ENCODE measurements around the gene SPSB4.

The SPSB4 gene

DNA sequence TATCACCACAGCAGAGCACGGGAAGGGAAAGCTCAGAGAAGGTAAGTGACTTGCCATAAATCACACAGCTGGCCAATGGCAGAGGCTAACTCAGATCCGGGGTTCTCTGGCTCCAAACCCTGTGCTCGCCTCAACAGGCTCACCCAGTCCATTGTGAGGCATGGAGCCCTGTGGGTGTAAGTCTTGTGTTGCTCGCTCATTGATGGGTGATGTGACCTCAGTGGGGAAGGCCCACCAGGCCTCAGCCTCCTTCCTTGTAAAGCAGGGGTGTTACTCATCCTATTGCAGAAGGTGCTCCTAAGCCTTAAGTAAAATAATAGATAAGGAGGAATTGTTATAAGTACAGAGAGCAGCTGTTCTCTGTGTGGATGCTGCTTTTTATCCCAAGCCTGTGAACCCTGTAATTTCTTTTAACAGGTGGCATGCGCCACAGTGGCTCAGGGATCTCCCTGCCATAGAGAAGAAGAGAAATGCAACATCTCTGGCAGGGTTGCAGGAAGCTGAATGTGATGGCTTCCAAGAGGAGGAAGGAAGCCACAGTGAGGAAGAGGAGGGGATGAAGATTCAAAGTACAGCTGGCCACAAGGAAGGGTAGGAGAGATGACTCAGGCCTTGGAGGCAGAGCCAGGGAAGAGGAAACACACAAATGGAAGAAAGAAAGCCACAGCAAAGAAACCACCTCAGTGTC is 30.9 kb upstream of the SPSB4 start:
- Histone ChIP-seq H3K4me3 (ENCODE audit: insufficient read depth, low read depth, low read length) (no peak overlapping the region), H3K9me3 (ENCODE audit: control insufficient read depth, low read length) (no peaks in the 10 kb centered on the region), H3K4me1 (ENCODE audit: control insufficient read depth, insufficient read depth, low read length) (no peaks in the 10 kb centered on the region), H3K36me3 (ENCODE audit: control insufficient read depth, insufficient read depth, low read length) (no peaks in the 10 kb centered on the region), H3K27ac (ENCODE audit: insufficient read depth, low read depth, low read length, poor library complexity, severe bottlenecking) (no peak overlapping the region), H3K27me3 (ENCODE audit: control insufficient read depth, insufficient read depth, low read length, poor library complexity, severe bottlenecking) (no peaks in the 10 kb centered on the region)
- 95 to 96% methylated on average over 5 of the region's 5 CpGs for WGBS, 2 experiments

DNA sequence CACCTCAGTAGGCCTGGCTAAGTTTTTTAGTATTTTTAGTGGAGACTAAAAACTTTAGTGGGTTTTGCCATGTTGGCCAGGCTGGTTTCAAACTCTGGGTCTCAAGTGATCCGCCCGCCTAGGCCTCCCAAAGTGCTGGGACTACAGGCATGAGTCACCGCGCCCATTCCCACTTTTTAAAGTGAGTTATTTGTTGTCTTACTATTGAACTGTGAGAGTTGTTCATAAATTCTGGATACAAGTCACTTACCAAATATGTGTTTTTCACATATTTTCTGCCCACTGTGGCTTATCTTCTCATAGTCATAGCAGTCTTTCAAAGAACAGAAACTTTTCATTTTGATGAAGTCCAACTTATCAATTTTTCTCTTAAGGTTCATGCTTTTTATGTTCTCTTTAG is 29.9 kb upstream of the SPSB4 start:
- H3K4me3 ChIP-seq (ENCODE audit: insufficient read depth, low read depth, low read length) = no peak overlapping the region
- H3K36me3 ChIP-seq (ENCODE audit: control insufficient read depth, insufficient read depth, low read length) = no peaks in the 10 kb centered on the region
- no peaks in the 10 kb centered on the region for H3K4me1 ChIP-seq (ENCODE audit: control insufficient read depth, insufficient read depth, low read length)
- 91 to 96% methylated on average over 4 of the region's 4 CpGs for WGBS, 2 experiments
- no peaks in the 10 kb centered on the region for H3K9me3 ChIP-seq (ENCODE audit: control insufficient read depth, low read length)
- no peak overlapping the region for H3K27ac ChIP-seq (ENCODE audit: insufficient read depth, low read depth, low read length, poor library complexity, severe bottlenecking)
- H3K27me3 ChIP-seq (ENCODE audit: control insufficient read depth, insufficient read depth, low read length, poor library complexity, severe bottlenecking) = no peaks in the 10 kb centered on the region

DNA sequence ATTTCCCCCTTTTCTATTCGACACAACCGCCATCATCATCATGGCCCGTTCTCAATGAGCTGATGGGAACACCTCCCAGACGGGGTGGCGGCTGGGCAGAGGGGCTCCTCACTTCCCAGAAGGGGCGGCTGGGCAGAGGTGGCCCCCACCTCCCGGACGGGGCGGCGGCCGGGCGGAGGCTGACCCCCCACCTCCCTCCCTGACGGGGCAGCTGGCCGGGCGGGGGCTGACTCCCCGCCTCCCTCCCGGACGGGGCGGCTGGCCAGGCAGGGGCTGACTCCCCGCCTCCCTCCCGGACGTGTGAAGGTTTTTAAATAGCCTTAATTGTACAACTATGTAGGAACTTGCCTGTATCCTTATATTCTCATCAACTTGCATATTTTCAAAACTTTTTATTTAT is 20.9 kb upstream of the SPSB4 start:
- H3K4me1 ChIP-seq (ENCODE audit: control insufficient read depth, insufficient read depth, low read length) = no peaks in the 10 kb centered on the region
- WGBS, 2 experiments = 96 to 97% methylated on average over 16 to 20 of the region's 22 CpGs

DNA sequence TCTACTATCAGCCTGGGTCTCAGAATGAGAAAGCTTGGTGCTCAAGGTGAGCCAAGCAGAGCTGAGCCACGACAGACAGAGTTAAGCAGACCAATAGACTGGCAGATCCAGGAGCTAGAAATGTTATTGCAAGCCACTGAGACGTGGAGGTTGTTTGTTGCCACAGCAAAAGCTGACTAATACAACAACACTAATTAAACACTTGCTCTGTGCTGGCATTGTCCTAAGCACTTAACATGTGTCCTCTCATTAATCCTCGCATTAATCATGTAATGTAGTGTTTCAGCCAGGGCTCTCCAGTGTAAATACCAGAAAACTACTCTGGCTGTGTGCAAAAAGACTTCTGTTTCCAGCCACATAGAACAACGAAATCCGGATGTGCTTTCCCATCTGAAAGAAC is 11.6 kb upstream of the SPSB4 start:
- Histone ChIP-seq H3K4me1 (ENCODE audit: control insufficient read depth, insufficient read depth, low read length) (no peaks in the 10 kb centered on the region), H3K27me3 (ENCODE audit: control insufficient read depth, insufficient read depth, low read length, poor library complexity, severe bottlenecking) (no peaks in the 10 kb centered on the region), H3K9me3 (ENCODE audit: control insufficient read depth, low read length) (no peaks in the 10 kb centered on the region), H3K36me3 (ENCODE audit: control insufficient read depth, insufficient read depth, low read length) (no peaks in the 10 kb centered on the region), H3K27ac (ENCODE audit: insufficient read depth, low read depth, low read length, poor library complexity, severe bottlenecking) (no peak overlapping the region), H3K4me3 (ENCODE audit: insufficient read depth, low read depth, low read length) (no peak overlapping the region)
- WGBS, 2 experiments = 85 to 88% methylated on average over 5 of the region's 5 CpGs

More for the DNA sequence above, 20.9 kb upstream of the SPSB4 start:
- Histone ChIP-seq H3K27me3 (ENCODE audit: control insufficient read depth, insufficient read depth, low read length, poor library complexity, severe bottlenecking) (no peaks in the 10 kb centered on the region), H3K27ac (ENCODE audit: insufficient read depth, low read depth, low read length, poor library complexity, severe bottlenecking) (no peak overlapping the region), H3K9me3 (ENCODE audit: control insufficient read depth, low read length) (no peaks in the 10 kb centered on the region), H3K4me3 (ENCODE audit: insufficient read depth, low read depth, low read length) (no peak overlapping the region), H3K36me3 (ENCODE audit: control insufficient read depth, insufficient read depth, low read length) (no peaks in the 10 kb centered on the region)

DNA sequence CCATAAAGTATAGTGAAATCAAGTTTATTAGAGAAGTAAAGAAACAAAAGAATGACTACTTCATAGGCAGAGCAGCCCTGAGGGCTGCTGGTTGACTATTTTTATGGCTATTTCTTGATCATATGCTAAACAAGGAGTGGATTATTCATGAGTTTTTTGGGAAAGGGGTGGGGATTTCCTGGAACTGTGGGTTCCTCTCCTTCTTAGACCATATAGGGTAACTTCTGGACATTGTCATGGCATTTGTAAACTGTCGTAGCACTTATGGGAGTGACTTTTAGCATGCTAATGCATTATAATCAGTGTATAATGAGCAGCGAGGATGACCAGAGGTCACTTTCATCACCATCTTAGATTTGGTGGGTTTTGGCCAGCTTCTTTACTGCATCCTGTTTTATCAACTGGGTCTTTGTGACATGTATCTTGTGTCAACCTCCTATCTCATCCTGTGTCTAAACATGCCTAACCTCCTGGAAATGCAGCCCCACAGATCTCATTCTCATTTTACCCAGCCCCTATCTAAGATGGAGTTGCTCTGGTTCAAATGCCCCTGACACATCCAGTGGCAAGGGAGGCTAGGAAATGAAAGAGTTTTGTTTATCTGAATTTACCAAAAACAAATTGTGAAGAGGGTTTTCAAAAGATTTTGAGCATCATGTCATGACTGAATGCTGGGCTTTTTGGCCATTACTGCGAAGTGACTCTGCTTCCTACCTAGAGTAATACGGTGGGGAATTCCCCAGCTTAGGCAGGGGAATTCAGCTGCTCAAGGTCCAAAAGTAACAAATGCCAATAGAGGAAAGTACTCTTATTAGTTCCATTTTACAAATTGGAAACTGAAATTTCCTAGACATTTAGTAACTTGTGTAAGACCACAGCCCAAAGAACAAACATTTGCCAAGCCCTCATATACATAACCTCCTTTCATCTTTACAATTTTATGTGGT is 6.2 kb upstream of the SPSB4 start:
- Histone ChIP-seq H3K9me3 (ENCODE audit: control insufficient read depth, low read length) (no peaks in the 10 kb centered on the region), H3K4me1 (ENCODE audit: control insufficient read depth, insufficient read depth, low read length) (no peaks in the 10 kb centered on the region), H3K27me3 (ENCODE audit: control insufficient read depth, insufficient read depth, low read length, poor library complexity, severe bottlenecking) (peaks cover 12% of the 10 kb centered on the region), H3K27ac (ENCODE audit: insufficient read depth, low read depth, low read length, poor library complexity, severe bottlenecking) (no peak overlapping the region), H3K4me3 (ENCODE audit: insufficient read depth, low read depth, low read length) (no peak overlapping the region), H3K36me3 (ENCODE audit: control insufficient read depth, insufficient read depth, low read length) (no peaks in the 10 kb centered on the region)
- 90 to 95% methylated on average over 4 of the region's 4 CpGs for WGBS, 2 experiments

DNA sequence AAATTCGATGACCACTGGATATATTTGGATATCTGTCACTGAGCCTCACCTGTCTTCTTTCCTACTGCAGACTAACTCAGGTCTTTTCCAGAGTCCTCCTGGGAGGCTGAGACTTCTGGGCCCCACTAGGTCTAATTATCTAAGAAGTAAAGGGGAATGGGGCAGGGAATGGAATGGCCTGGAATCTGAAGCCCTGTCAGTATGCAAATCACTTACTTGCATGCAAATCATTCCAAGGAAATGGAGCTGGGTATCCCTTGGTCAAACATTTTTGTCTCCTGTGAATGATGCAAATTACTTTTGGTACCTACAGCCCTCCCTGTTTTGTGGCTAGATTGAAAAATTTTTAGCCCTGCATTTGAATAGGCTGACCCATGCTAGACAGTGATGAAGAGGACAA is 5.3 kb upstream of the SPSB4 start:
- WGBS, 2 experiments = 84 to 92% methylated on average over 1 of the region's 1 CpG
- Histone ChIP-seq H3K9me3 (ENCODE audit: control insufficient read depth, low read length) (no peaks in the 10 kb centered on the region), H3K27me3 (ENCODE audit: control insufficient read depth, insufficient read depth, low read length, poor library complexity, severe bottlenecking) (peaks cover 21% of the 10 kb centered on the region), H3K27ac (ENCODE audit: insufficient read depth, low read depth, low read length, poor library complexity, severe bottlenecking) (no peak overlapping the region), H3K36me3 (ENCODE audit: control insufficient read depth, insufficient read depth, low read length) (no peaks in the 10 kb centered on the region), H3K4me1 (ENCODE audit: control insufficient read depth, insufficient read depth, low read length) (peaks cover 5% of the 10 kb centered on the region), H3K4me3 (ENCODE audit: insufficient read depth, low read depth, low read length) (no peak overlapping the region)

DNA sequence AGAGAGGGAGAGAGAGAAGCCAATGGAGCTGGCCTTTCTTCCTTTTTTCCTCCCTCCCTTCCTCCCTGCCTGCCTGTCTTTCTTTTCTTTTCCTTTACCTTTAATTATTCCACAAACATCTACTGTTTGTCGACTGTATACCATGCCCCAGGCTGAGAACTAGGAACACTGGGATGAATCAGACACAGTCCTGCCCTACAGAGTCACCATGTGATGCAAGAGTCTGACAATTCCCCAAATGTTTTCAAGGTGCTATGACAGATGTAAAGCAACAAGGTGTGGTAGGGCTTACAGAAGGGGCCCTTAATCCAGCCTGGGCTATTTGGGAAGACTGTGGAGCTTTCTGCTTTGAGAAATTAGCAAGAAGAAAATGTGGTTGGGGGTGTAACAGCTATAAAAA is 4.0 kb upstream of the SPSB4 start:
- Histone ChIP-seq H3K27ac (ENCODE audit: insufficient read depth, low read depth, low read length, poor library complexity, severe bottlenecking) (no peak overlapping the region), H3K9me3 (ENCODE audit: control insufficient read depth, low read length) (no peaks in the 10 kb centered on the region), H3K4me1 (ENCODE audit: control insufficient read depth, insufficient read depth, low read length) (peaks cover 5% of the 10 kb centered on the region), H3K36me3 (ENCODE audit: control insufficient read depth, insufficient read depth, low read length) (no peaks in the 10 kb centered on the region), H3K27me3 (ENCODE audit: control insufficient read depth, insufficient read depth, low read length, poor library complexity, severe bottlenecking) (peaks cover 23% of the 10 kb centered on the region), H3K4me3 (ENCODE audit: insufficient read depth, low read depth, low read length) (no peak overlapping the region)
- 88 to 90% methylated on average over 1 of the region's 1 CpG for WGBS, 2 experiments

DNA sequence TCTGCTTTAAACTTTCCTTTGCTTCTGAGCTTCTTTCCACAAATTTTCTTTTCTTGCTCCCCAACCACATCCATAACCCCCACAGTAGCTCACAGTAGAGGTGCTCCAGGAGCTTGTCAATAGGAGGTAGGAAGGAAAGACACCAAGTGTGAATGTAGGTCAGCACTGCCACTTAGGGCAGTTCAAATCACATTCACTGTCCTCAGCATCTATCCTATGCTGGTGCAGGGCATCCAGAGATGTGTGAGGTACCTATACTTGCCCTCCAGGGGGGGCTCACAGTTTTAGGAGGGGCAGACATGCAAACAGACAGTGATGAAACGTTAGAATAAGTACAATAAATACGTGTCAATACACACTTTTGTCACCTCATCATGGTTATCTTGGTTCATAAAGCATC is 1.5 kb upstream of the SPSB4 start:
- Histone ChIP-seq H3K36me3 (ENCODE audit: control insufficient read depth, insufficient read depth, low read length) (no peaks in the 10 kb centered on the region), H3K4me1 (ENCODE audit: control insufficient read depth, insufficient read depth, low read length) (peaks cover 5% of the 10 kb centered on the region), H3K4me3 (ENCODE audit: insufficient read depth, low read depth, low read length) (no peak overlapping the region), H3K27me3 (ENCODE audit: control insufficient read depth, insufficient read depth, low read length, poor library complexity, severe bottlenecking) (peaks cover 36% of the 10 kb centered on the region), H3K9me3 (ENCODE audit: control insufficient read depth, low read length) (no peaks in the 10 kb centered on the region), H3K27ac (ENCODE audit: insufficient read depth, low read depth, low read length, poor library complexity, severe bottlenecking) (no peak overlapping the region)
- WGBS, 2 experiments = 73 to 79% methylated on average over 2 of the region's 2 CpGs

DNA sequence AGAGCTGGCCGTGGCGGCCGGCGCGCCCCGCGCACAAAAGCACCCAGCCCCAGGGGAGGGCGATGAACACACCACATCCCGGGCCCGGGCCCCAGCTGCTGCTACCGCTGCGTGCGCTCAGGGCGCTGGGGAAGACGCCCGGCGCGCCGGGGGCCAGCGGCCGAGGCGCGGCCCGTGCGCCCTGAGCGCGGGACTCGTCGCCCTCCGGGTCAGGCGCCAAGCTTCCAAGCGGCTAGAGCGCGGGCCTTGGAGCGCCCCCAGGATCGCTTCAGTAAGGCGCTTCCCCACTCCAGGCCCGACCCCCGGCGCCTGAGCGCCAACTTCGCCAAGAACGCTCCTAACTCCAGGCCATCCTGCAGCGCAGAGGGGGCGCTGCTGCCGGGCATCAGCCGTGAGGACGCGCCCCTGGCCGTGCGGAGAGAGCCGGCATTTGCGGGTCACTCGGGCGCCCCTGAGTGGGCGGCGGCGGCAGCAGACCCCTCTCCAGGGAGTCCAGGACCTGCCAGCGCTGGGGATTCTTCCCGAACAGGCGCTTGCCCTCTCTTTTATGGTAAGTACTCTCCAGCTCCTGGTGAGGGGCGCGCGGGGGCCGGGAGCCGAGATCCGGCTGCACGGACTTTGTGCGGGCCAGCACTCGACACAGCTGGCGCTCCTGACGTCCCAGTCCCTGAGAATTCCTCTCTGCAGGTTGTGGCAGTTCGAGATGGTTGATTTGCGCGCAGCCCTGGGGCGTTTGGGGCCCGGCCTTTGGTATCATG is 475 bp downstream of the SPSB4 start:
- no peaks in the 10 kb centered on the region for H3K9me3 ChIP-seq (ENCODE audit: control insufficient read depth, low read length)
- H3K27ac ChIP-seq (ENCODE audit: insufficient read depth, low read depth, low read length, poor library complexity, severe bottlenecking) = peak overlapping the region; percentile 69
- 0% methylated on average over 77 of the region's 77 CpGs for WGBS, 2 experiments
- H3K4me3 ChIP-seq (ENCODE audit: insufficient read depth, low read depth, low read length) = peak overlapping the region; percentile 67
- no peaks in the 10 kb centered on the region for H3K36me3 ChIP-seq (ENCODE audit: control insufficient read depth, insufficient read depth, low read length)
- peaks cover 20% of the 10 kb centered on the region for H3K4me1 ChIP-seq (ENCODE audit: control insufficient read depth, insufficient read depth, low read length)
- peaks cover 36% of the 10 kb centered on the region for H3K27me3 ChIP-seq (ENCODE audit: control insufficient read depth, insufficient read depth, low read length, poor library complexity, severe bottlenecking)

All from ectodermal cell (in vitro differentiated cells).